Activated CD4-positive, CD25-positive, alpha-beta regulatory T cell treated with anti-CD3 and anti-CD28 coated beads, Interleukin-2, amount 50 U/mL, for 24 hours (primary cell): ENCODE data around the gene ARMC5.
"Not testable (repeated sequence)": the region's sequence is repeated elsewhere in the genome, so short reads cannot be mapped to it uniquely, and the experiment has no call there.

Source experiments
- ATAC-seq, 2 donors: fragments of 150-1000 bp; cut with Tn5 transposase; one replicate each; pipeline ENCODE4 v1.10.0; 2021; ENCODE audit warnings: mild to moderate bottlenecking in 1 of 2, moderate library complexity in 1 of 2

ARMC5 gene

GRCh38 chr16:31435341-31436220 is 23.7 kb upstream of the ARMC5 start:
- no peak for ATAC-seq

- no peak for ATAC-seq
Measured at GRCh38 chr16:31436221-31437045, 22.9 kb upstream of the ARMC5 start.

GRCh38 chr16:31438414-31438813 is 20.9 kb upstream of the ARMC5 start:
- ATAC-seq = no peak

- not testable (repeated sequence) for ATAC-seq
Measured at GRCh38 chr16:31439023-31439422, 20.3 kb upstream of the ARMC5 start.

- no peak for ATAC-seq
Measured at GRCh38 chr16:31439519-31439918, 19.8 kb upstream of the ARMC5 start.

- no peak for ATAC-seq
Measured at GRCh38 chr16:31440516-31441184, 18.7 kb upstream of the ARMC5 start.

- no peak for ATAC-seq
Measured at GRCh38 chr16:31441956-31442355, 17.3 kb upstream of the ARMC5 start.

- ATAC-seq = not testable (repeated sequence)
Measured at GRCh38 chr16:31445931-31446330, 13.4 kb upstream of the ARMC5 start.

- ATAC-seq = no peak
Measured at GRCh38 chr16:31451201-31451600, 8.1 kb upstream of the ARMC5 start.

- peak; percentile 37 to 58 for ATAC-seq
Measured at GRCh38 chr16:31451681-31452351, 7.5 kb upstream of the ARMC5 start.

GRCh38 chr16:31452631-31453106 is 6.6 kb upstream of the ARMC5 start:
- no peak for ATAC-seq

GRCh38 chr16:31453255-31454204 is 5.8 kb upstream of the ARMC5 start:
- no peak for ATAC-seq

- no peak for ATAC-seq
Measured at GRCh38 chr16:31455601-31456314, 3.5 kb upstream of the ARMC5 start.

GRCh38 chr16:31456988-31457360 is 2.3 kb upstream of the ARMC5 start:
- no peak for ATAC-seq

GRCh38 chr16:31458073-31458843 is 1.0 kb upstream of the ARMC5 start:
- ATAC-seq = no peak

GRCh38 chr16:31459687-31460581 is 633 bp downstream of the ARMC5 start:
- ATAC-seq = peak; percentile 78 to 80

GRCh38 chr16:31460582-31461002 is 1.3 kb downstream of the ARMC5 start:
- ATAC-seq = no peak

GRCh38 chr16:31461201-31461920 is 2.1 kb downstream of the ARMC5 start:
- ATAC-seq = no peak
